AG04450 (cell line): ENCODE results near the gene TMEM175. TPM values are rescaled to one million over a fixed set of nuclear protein-coding genes. Genes with fewer than 3 reads are reported as not detected.

Experiments
- CTCF ChIA-PET: fragments of 300-600, 350-600 bp; formaldehyde crosslinking; extraction: SDS; loops from one replicate; lab custom pipeline; 2022; ENCODE audit warnings: antibody characterized with exemption, inconsistent platforms; lab: Charles Lee
- POLR2A ChIA-PET: fragments of 350-600 bp; formaldehyde crosslinking; extraction: SDS; loops from one replicate; lab custom pipeline; 2021; ENCODE audit warnings: antibody characterized with exemption, inconsistent platforms; lab: Yijun Ruan, JAX
- DNase-seq: peaks from one replicate; pipeline ENCODE4 v3.0.0-alpha.2; 2011; ENCODE audit warnings: low read depth, low spot score
- H3K27ac ChIP-seq: one replicate; pipeline ENCODE4 v1.5.1; 2012; ENCODE audit warnings: low read depth, low read length, control low read depth
- H3K27me3 ChIP-seq: one replicate; pipeline ENCODE4 v1.6.0; 2012; ENCODE audit warnings: low read length; ENCODE audit not compliant: control insufficient read depth, insufficient read depth
- H3K4me3 ChIP-seq: 2 replicates; pipeline ENCODE4 v1.5.1; 2011; ENCODE audit warnings: mild to moderate bottlenecking, low read depth, low read length, control low read depth
- H3K9me3 ChIP-seq: 2 replicates; pipeline ENCODE4 v1.5.1; 2012; ENCODE audit warnings: low read length; ENCODE audit not compliant: control insufficient read depth, insufficient read depth
- CTCF ChIP-seq: IDR thresholded peaks from 2 replicates; pipeline ENCODE4 v1.5.1; 2011; ENCODE audit warnings: low read depth, low read length, control low read depth, inconsistent platforms
- polyA plus RNA-seq: library from polyadenylated mRNA; depleted of rRNA; stranded (reverse); fragments of >200 nt; gene quantifications from 2 replicates; pipeline ENCODE4 v1.2.3, GENCODE V29; 2011

Gene TMEM175
- polyA plus RNA-seq, 1 experiment: 27.9 TPM

- no peak overlapping the region for H3K4me3 ChIP-seq
- H3K9me3 ChIP-seq: peaks cover 6% of the 10 kb centered on the region; the same call in 1 of the 2 replicates
- POLR2A ChIA-PET: no interaction called here
- CTCF ChIA-PET: no interaction called here
- no peak for DNase-seq
- no peaks in the 10 kb centered on the region for H3K27me3 ChIP-seq
- H3K27ac ChIP-seq: no peak overlapping the region
- TF ChIP-seq CTCF: no peak
These were observed 21.0 kb upstream of the TMEM175 start for GRCh38 chr4:911221-911751.

- H3K4me3 ChIP-seq: no peak overlapping the region
- H3K27ac ChIP-seq: no peak overlapping the region
- H3K9me3 ChIP-seq: no peaks in the 10 kb centered on the region; the same call in 1 of the 2 replicates
- H3K27me3 ChIP-seq: no peaks in the 10 kb centered on the region
- CTCF ChIA-PET: no interaction called here
- POLR2A ChIA-PET: no interaction called here
- no peak for DNase-seq
- TF ChIP-seq CTCF: no peak
These were observed 20.3 kb upstream of the TMEM175 start for GRCh38 chr4:911871-912490.

GRCh38 chr4:912548-913279, 19.5 kb upstream of the TMEM175 start:
- Histone ChIP-seq H3K9me3 (no peaks in the 10 kb centered on the region; the same call in 1 of the 2 replicates), H3K27me3 (no peaks in the 10 kb centered on the region), H3K27ac (no peak overlapping the region), H3K4me3 (no peak overlapping the region)
- ChIA-PET POLR2A (no interaction called here), CTCF (no interaction called here)
- DNase-seq: no peak
- no peak for TF ChIP-seq CTCF

- H3K27me3 ChIP-seq: no peaks in the 10 kb centered on the region
- H3K9me3 ChIP-seq: no peaks in the 10 kb centered on the region; the same call in 1 of the 2 replicates
- DNase-seq: no peak
- no peak overlapping the region for H3K4me3 ChIP-seq
- TF ChIP-seq CTCF: no peak
- POLR2A ChIA-PET: no interaction called here
- CTCF ChIA-PET: no interaction called here
- H3K27ac ChIP-seq: no peak overlapping the region
These were observed 19.0 kb upstream of the TMEM175 start for GRCh38 chr4:913280-913618.

GRCh38 chr4:914531-914930, 17.7 kb upstream of the TMEM175 start:
- POLR2A ChIA-PET: no interaction called here
- Histone ChIP-seq H3K27me3 (no peaks in the 10 kb centered on the region), H3K9me3 (peaks cover 5% of the 10 kb centered on the region), H3K4me3 (no peak overlapping the region), H3K27ac (no peak overlapping the region)
- TF ChIP-seq CTCF: no peak
- no peak for DNase-seq
- CTCF ChIA-PET: no interaction called here
